DMS153 (cell line): ENCODE results near the gene ALKAL2.

Experiments
- DNase-seq: peaks from one replicate; lab custom pipeline; 2025; lab: John Stamatoyannopoulos, UW

ALKAL2 gene

GRCh38 chr2:290090-290722, 2.3 kb upstream of the ALKAL2 start:
- no peak for DNase-seq

- no peak for DNase-seq
These were observed 1.6 kb upstream of the ALKAL2 start for GRCh38 chr2:289362-290089.

- no peak for DNase-seq
These were observed 969 bp upstream of the ALKAL2 start for GRCh38 chr2:288758-289361.

- DNase-seq = no peak
These were observed 413 bp downstream of the ALKAL2 start for GRCh38 chr2:287471-287885.

- DNase-seq = no peak
These were observed 1.0 kb downstream of the ALKAL2 start for GRCh38 chr2:286774-287392.

GRCh38 chr2:286035-286434, 1.9 kb downstream of the ALKAL2 start:
- no peak for DNase-seq

- DNase-seq = no peak
These were observed 2.4 kb downstream of the ALKAL2 start for GRCh38 chr2:285531-285930.

GRCh38 chr2:284896-285492, 2.9 kb downstream of the ALKAL2 start:
- no peak for DNase-seq

GRCh38 chr2:283996-284794, 3.7 kb downstream of the ALKAL2 start:
- DNase-seq = no peak

GRCh38 chr2:282371-283263, 5.3 kb downstream of the ALKAL2 start:
- DNase-seq = no peak

GRCh38 chr2:281381-281780, 6.5 kb downstream of the ALKAL2 start:
- DNase-seq = no peak

- DNase-seq = no peak
These were observed 7.2 kb downstream of the ALKAL2 start for GRCh38 chr2:280650-281110.

- no peak for DNase-seq
These were observed 7.8 kb downstream of the ALKAL2 start for GRCh38 chr2:279956-280649.

GRCh38 chr2:279366-279765, 8.5 kb downstream of the ALKAL2 start:
- DNase-seq = no peak

- DNase-seq = no peak
These were observed 9.0 kb downstream of the ALKAL2 start for GRCh38 chr2:278927-279320.

GRCh38 chr2:278312-278926, 9.5 kb downstream of the ALKAL2 start:
- DNase-seq = no peak

GRCh38 chr2:275466-275865, 12.4 kb downstream of the ALKAL2 start:
- DNase-seq = no peak

- no peak for DNase-seq
These were observed 13.4 kb downstream of the ALKAL2 start for GRCh38 chr2:274503-274902.

- DNase-seq = peak; percentile 17
These were observed 14.6 kb downstream of the ALKAL2 start for GRCh38 chr2:273333-273732.

- DNase-seq = no peak
These were observed 16.0 kb downstream of the ALKAL2 start for GRCh38 chr2:271917-272316.
